ENCODE measurements around the gene FMNL3.

FMNL3 gene

DNA sequence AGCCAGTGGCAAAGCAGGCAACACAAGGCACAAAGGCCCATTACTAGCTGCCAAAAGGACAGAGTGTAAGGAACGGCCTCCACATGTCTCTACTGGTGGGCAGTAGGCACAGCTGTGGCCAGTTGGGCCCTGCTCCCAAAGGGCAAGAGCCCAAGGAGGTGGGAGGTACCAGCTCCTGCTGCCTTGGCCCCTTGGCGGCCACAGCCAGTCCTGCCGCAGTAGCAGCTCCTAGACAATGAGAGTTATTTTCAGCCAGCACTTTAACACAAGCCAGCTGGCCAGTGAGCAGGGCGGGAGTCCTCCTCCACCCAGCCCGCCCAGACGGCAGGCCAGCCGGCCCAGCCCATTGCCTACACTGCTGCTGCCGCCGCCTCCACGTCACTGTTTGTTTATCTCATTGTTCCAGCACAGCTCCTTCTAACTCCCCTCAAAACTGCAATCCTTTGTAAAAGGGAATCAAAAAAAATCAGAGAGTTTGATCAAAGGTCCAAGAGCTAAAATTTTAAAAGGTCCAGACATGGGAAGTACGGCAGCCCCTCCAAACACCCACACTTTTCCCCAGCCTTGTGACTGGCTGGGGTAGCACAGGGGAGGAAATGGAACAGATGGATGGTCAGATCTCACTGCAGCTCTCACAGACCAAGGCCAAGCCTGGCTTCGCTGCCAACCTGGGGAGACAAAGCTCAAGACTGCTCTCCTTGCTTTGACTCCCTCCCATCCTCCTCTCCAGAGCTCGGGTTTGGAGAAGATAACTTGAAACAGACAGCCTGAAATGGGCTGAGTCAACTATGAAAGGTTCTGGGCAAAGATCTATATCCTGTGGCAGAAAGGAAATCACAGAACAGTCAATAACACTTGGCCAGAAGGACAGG is 33.5 kb downstream of the FMNL3 start:
- no peak for DNase-seq

DNA sequence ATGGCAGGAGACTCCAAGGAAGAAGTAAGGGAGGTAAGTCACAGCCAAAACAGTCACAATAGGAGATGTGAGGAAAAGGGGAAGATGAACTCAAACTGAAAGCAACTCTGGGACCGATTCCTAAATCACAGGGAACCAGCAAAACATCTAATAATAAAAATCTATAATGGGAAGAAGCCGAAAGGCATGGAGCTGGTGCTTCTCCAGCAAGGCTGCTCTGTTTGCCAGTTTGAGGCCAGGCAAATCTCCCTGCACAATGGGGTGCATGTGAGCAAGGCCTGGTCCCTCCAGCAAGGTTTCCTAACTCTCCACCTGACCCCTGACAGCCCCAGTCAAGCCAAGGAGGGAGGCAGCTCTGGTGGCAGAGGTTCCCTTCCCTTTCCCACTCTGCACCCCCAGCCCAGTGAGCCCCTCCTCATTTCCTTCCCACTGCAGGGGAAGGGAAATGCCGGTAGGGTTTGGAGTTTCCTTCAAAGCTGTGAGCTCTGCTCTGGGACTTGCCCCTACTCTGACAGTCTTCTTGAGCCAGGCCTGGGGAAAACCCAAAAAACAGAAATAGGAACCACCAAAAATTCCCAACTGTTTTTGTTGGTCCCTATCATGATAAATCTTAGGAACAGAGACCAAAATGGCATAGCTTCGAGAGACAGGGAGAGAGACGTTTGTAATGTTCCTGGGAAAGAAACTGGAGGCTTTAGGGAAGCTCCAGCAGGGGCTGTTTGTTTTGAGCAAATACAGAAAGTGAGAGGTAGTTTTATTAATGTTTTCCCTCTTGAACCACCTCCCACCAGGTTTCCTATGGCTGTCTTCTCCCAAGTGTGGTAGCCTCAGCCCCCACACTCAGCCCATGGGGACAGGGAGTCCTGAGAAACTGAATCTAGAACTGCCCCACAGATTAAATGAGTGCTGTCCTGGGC is 34.6 kb downstream of the FMNL3 start:
- DNase-seq, result no peak

DNA sequence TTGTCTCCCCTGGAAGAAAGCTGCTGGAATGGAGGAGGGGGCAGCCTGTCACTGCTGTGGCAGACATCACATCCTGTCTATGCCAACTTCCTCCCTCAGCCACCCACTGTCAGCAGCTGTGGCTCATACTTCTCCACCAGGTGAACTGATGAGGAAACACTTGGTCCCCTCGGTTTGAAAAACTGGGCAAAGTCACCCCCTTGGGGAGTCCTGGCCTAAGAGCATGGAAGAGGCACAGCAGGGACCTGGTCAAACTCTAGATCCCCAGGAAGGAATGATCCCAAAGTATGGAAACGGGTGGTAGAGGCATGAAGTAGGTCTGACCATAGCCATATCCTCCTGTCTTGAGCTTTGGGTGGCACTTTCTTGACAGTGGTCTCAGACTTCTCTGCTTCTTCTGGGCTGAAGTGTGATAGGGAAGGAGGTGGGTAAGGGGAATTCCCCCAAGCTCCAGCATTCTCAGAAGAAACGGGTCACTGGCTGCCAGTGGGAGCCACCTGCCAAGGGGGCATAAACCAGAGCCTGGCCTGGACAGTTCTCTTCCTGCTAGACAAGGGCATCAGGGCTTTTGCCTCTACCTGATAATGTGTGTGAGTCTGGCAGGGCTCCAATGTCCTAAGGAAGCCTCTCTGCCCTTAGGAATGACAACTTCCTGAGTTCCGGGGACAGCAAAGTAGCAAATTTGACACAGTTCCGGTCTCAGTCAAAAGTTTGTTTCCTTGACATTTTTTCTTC is 36.0 kb downstream of the FMNL3 start:
- peak; percentile 52 for DNase-seq

DNA sequence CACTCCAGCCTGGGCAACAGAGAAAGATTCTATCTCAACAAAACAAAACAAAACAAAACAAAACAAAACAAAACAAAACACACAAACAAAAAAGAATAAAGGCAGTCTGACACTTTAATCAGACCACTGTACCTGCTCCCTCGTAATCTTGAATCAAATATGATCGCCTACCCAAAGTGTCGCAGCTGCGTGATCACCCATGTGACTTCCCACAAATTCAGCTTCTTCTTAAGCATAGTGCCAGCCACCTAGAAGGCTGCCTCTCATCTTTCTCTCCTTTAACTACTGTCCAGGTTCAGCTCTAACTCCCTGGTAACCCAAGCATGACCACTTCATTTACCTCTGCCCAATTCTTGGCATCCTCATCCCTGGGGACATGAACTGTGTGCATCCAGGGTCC is 37.4 kb downstream of the FMNL3 start:
- no peak for DNase-seq

DNA sequence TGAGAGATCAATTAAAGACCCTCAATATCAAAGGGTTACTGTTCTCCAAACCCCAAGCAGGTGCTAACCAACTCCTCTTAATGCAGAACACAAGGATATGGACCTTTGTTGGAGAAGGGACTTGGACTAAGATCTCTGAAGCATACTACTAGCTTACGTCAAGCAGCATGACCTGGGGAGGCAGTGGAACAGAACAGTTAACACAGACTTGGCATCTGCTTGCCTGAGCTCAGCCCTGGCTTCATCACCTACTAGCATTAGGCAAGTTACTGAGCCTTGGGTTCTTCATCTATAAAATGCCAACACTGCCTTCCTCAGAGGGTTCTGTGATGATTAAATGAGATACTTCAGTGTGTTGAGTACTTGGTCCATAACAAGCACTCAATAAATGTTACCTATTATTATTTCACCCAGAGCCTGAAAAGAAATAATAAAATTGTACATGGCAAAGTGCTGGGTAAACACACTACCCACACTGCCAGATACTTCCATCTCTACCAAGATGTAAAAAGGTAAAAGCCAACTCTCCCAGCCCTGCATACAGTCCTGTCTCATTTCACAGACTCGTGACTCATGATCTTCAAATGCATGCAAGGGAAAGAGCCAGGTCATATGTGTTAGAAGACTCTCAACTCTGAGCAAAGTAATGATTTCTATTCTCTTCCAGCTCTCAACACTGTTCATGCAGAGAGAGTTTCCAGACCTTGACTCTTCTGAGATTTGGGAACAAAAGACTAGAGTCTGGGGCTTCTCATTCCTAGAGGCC is 39.7 kb downstream of the FMNL3 start:
- no peak for DNase-seq

DNA sequence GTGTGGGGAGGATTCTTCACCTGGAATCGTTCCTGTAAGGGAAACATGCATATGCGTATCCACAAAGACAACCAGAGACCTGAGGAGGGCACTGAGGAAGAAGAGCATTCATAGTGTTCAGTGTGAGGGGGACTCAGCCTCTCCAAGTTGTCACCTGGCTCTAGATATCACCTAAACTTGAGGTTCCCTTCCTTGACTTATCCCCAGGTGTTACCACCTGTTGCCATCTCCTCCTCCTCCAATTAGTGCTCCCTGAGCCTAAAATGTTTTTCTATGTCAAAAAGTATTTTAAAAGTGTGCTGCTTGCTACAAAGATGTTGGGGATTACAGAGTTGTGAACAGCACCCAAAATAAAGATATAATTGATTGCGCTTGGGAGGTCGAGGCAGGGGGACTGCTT is 41.0 kb downstream of the FMNL3 start:
- DNase-seq, result no peak

DNA sequence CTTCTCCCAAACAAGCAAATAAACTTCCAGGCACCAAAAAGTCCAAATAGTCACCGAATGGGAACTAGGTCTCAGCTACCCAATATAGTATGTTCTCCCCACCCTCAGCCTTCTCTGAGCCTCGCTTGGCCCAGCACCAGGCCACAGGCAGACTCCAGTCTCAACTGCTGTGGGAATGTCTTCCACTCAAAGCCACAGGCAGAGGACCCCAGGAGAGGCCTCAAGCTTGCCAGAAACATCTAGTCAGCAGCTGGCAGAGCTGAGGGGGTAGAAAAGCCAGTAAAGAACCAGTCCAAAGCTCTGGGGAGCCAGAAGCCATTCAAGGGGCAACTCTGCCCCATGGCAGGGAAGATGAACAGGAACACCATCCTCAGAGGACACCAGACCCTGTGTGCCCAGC is 41.8 kb downstream of the FMNL3 start:
- no peak for DNase-seq

DNA sequence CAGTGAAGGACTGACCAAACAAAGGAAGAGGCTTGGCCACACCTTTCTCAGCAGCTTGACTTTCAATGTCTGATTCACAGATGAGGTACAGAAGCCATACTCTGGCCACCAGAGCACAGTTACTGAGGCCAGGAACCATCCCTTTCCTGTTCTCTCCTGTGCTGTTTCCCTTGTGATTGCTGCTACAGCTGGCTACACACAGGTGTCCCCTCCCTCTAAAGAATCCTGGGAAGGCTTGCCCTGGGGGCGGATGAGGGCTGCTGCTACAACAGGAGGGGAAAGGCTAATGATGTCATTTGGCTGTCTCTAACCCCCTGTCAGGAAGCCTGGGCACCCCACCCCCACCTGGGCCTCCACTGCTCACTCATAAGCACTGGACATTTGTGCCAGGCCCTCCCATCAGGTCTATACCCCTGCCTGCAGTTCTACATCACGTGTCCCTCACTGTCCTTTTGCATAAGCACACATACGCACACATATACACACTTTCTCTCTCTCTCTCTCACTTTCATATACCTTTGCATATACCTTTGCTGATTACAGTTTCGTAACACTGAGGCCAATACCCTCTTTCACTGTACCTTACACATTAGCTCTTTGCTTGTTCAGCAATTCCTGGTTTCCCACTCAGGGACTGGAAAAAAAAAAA is 42.5 kb downstream of the FMNL3 start:
- DNase-seq, result no peak

DNA sequence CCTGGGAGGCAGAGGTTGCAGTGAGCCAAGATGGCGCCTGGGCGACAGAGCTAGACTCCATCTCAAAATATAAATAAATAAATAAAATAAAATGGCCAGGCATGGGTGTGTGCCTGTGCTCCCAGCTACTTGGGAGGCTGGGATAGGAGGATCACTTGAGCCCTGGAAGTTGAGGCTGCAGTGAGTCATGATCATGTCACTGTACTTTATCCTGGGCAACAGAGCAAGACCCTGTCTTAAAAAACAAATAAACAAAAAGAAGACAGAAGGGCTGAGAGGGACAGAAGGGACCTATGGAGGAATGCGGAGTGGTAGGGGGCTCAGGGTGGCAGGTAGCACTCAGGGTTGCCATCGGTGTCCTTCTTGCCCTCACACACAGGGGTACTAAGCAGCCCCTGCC is 43.0 kb downstream of the FMNL3 start:
- DNase-seq, result no peak

DNA sequence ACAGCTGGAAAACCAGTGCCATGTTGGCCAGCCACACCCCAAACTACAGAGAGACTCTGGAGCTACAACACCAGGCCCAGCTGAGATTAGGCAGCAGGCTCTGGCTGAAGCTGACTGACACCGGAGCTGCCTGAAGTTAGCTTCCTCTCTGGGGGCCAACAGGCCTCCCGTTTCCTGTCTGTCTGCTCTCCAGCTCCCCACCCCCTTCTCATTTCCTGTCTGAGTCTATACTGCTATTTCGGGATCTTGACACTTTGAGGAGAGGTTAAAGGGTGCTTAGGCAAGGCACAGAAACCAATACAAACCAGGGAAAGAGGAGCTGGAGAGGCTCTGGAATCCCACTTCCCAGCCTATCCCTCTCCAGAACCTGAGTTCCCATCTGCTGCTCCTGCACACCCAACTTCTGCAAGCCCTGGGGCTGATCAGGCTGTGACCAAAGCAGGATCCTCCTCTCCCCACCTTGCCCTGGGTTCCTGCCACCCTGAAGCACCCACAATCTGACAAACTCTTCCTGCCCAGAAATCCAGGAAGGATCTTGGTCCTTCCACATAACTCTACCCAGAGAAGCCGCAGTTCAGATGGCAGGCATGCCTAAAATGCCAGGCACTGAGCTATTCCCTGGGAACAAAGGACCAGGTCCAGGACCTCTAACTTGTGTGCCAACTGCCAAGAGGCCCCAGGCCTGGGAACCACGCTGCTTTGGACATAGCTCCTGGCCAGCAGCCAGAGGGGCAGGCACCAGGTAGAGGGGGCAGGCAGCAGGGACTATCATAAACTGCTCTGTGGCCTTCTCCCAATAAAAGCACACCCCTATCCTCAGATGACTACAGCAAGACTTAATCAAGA is 44.0 kb downstream of the FMNL3 start:
- peak; percentile 60 for DNase-seq

DNA sequence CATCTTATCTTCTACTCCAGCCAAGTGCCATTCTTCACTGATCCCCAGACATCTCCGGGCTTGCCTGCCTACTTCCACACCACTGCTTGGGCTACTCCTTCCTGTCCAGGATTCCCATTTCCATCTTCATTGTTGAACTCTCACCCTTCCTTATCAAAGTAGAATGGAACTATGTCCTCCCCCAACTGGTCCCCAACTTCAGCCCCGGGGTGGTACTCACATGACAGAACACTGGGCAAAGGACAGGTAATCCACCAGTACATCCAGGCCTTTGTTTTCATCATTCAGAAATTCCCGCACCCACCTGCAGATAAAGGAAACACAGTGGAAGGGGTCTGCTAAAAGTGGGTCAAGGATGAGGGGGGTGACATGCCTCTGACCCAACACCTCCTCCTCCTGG is 45.5 kb downstream of the FMNL3 start:
- DNase-seq, result no peak

DNA sequence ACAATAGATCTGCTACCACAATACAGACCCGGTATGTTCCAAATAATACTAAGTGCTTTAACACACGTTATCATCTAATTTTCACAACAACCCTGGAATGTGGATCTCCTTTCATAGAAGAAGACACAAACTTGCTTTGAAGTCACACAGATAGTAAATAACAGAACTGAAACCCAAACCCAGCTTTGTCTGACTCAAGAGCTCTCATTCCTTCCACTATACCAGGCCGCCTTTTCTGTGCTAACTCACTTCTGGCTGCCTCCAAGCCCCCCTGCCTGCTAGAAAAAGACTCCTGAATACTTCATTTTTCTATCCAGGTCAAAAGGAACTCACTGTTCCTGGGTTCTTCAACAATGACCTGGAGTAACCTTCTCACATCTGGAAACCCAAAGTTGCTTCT is 46.0 kb downstream of the FMNL3 start:
- no peak for DNase-seq

DNA sequence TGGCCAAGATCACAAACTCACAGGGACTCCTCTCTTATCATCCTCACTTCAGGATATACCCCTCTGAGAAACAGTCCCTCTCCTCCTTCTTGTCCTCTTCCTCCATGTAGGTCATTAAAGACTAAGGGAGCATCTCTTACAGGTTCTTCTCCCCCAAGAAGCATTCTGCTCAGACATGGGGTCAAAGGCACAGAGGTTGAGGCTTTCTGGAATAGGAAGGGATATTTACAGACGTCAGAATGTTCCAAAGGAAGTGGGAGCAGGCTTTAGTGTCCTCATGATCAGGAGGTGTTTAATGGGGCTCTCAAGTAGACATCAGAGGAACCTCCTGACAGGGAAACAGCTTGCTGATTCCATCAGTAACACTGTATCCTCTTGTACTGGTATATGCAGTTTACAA is 47.5 kb downstream of the FMNL3 start:
- no peak for DNase-seq

DNA sequence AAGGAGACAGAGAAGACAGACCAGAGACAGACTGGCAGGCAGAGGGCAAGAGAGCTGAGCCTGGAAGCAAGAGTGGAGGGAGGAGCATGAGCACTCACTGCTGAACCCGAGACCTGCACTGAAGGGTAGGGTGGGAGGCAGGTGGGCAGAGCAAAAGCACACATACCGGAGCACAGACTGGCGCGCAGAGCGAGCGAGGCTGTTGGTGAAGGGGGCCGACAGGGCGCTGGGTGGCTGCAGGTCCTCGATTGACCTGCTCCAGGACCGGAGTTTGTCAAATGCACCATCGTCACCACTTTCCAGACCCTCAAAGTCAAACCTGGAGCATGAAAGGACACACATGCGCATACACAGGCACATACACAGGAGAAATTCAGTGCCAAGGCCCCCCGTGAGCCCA is 48.9 kb downstream of the FMNL3 start:
- DNase-seq, result no peak

DNA sequence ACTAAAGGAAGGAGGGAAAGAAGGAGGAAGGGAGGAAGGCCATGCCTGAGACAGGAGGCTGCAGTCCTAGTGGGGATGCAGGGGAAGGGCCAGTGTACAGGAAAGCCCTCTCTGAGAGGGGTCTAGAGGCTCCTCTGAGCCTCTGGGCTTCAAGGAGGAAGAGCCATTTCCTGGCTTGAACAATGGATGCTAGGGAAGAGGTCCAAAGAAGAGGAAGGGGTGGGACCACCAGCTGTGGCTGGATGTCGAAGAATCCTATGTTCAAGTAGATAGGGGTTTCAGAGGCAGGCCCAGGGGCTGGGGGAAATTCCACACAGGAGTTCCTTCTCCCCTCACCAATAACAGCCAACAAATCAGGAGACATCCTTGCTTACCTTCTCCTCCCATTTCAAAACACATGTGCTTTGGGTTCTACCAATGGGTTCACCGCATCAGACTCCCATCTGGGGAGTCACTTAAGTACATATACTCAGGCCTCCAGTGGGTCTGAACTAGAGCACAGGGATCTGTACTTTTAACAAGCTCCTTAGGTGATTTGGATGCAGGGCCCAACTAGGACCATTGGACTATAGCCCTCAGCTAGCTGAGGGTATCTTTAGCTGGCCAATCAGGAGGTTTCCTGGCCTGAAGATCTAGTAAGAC is 51.5 kb downstream of the FMNL3 start:
- DNase-seq, result no peak

DNA sequence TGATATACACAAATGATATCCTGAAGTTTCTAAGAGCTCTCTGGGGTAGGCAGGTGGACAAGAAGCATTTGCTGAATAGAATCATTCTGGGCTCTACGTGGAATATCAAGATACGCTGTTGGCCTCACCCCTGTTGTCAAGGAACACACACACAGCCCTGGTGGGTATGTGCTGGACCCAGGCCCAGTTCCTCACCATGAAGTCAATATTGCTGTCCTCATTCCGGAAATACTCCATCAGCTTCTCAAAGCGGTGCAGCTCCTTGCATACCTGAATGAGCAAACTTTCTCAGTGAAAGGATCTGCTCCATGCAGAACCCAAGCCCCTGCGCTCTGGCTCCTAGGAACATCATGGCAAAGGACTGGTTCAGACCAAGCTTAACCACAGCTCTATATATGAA is 52.5 kb downstream of the FMNL3 start:
- DNase-seq, result no peak

DNA sequence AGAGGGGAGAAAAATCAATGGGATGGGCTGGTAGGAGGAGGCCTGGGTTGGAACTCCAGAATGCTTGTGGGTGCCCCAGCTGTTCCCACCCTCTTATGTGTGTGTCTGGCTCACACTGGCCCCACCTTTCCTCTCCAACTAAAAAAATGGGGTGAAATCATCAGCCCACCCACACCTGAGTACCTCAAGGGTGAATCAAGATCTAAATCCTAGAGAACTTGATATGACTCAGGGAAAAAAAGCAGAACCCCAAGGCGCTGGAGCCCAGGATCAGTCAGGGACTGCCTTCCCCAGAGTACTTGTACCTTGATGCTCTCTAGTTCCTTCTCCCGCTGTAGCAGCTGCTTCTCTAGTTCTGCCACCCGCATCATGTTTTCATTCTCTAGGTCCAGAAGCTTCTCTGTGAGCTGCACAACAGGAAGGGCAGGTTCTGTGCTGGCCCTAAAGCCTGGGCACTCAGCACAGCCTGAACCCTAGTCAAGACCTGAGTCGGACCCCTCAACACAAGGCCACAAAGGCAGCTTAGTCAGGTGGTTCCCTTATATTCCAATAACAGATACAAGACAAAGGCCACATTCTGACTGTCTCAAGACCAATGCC is 54.2 kb downstream of the FMNL3 start:
- DNase-seq, result no peak

DNA sequence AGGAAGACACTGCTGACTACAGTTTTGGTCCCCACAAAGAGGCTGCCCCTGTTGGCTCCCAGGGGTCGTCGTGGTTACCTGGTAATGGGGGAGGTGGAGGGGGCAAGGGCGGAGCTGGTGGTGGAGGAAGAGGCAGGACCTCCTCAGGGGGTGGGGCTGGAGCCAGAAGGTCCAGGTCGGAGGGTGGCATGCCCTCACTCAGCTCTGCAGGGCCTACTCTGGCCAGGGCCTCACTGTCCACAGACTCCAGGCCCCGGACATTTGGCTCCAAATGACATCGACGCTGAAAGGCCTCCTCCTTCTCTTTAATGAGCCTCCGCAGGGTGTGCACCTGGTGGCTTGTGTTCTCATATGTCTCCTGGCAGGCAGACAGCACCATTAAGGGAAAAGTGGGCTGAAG is 55.4 kb downstream of the FMNL3 start:
- no peak for DNase-seq

DNA sequence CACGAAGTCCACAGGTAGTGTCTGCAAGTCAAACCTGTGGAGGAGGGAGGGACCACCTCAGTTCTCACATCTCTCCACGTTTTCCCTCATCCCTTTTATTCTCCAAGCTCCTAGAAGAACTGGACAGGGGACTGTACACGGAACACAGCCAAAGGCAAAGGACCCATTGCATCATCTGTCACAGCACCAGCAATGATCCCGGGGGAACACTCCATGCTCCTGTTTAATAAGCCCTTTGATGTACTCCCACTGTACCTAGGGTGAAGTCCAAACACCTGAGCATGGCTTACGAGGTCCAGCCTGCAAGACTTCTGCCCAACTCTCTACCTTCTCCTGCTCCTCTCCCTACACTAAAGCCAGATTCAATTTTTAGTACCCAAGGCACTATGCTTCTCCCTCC is 57.3 kb downstream of the FMNL3 start:
- DNase-seq, result no peak

DNA sequence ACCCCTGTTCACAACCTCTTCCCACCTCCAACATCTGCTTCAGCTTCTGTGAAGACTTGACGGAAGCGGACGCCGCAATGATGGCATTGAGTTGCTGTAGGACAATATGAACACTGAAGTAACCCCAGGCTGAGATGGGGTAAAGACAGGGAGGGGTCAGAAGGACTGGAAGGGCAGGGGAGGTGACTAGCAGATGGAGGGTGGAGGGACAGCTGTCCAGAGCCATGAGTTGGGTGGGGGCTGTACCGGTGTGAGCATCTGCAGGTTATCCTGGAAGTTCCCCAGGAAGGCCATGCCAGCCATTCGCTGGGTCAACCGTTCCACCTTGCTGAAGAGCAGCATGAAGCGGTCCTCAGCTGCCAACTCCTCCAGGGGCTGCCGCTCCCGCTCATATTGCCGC is 57.8 kb downstream of the FMNL3 start:
- DNase-seq, result no peak

All from T-helper 9 cell (primary cell).